OCI-LY1 (cell line): ENCODE results near the gene PRR11.

Experiments used
- H2AFZ ChIP-seq: fragments of 200-600 bp; sonication (generic), shearing (Covaris generic); 2 replicates; pipeline ENCODE4 v1.6.0; 2014; ENCODE audit warnings: antibody characterized with exemption, mild to moderate bottlenecking, low read length
- H3F3A ChIP-seq: fragments of 200-600 bp; sonication (generic), shearing (Covaris generic); 2 replicates; pipeline ENCODE4 v1.6.0; 2014; ENCODE audit warnings: mild to moderate bottlenecking, antibody characterized with exemption, low read length, moderate library complexity; ENCODE audit not compliant: insufficient read depth
- H3K27ac ChIP-seq: fragments of 200-600 bp; sonication (generic); 2 replicates; pipeline ENCODE4 v1.5.1; 2014; ENCODE audit warnings: low read length, mixed run types, mild to moderate bottlenecking, low read depth; ENCODE audit not compliant: poor library complexity, severe bottlenecking
- H3K27me3 ChIP-seq: fragments of 200-600 bp; sonication (generic); 2 replicates; pipeline ENCODE4 v1.6.0; 2014; ENCODE audit warnings: antibody characterized with exemption, mild to moderate bottlenecking, low read length, moderate library complexity; ENCODE audit not compliant: insufficient read depth
- H3K36me3 ChIP-seq: fragments of 200-600 bp; sonication (generic); 2 replicates; pipeline ENCODE4 v1.6.1; 2014; ENCODE audit warnings: mild to moderate bottlenecking, antibody characterized with exemption, low read length, moderate library complexity, mixed read lengths; ENCODE audit not compliant: insufficient read depth
- H3K4me1 ChIP-seq: fragments of 200-600 bp; sonication (generic); 2 replicates; pipeline ENCODE4 v1.5.1; 2014; ENCODE audit warnings: mild to moderate bottlenecking, low read length, moderate library complexity; ENCODE audit not compliant: insufficient read depth, severe bottlenecking
- H3K4me2 ChIP-seq: fragments of 200-600 bp; sonication (generic), shearing (Covaris generic); 2 replicates; pipeline ENCODE4 v1.6.1; 2014; ENCODE audit warnings: low read length
- H3K4me3 ChIP-seq: fragments of 200-600 bp; sonication (generic); 2 replicates; pipeline ENCODE4 v1.5.1; 2014; ENCODE audit warnings: low read length, low read depth, mild to moderate bottlenecking, mixed read lengths; ENCODE audit not compliant: poor library complexity, severe bottlenecking
- H3K79me2 ChIP-seq: fragments of 200-600 bp; shearing (Covaris generic); 2 replicates; pipeline ENCODE4 v1.6.1; 2016; ENCODE audit warnings: mixed run types, low read length, mixed read lengths; ENCODE audit not compliant: insufficient read depth
- H3K9ac ChIP-seq: fragments of 200-600 bp; sonication (generic), shearing (Covaris generic); 2 replicates; pipeline ENCODE4 v1.6.1; 2014; ENCODE audit warnings: mild to moderate bottlenecking, low read length, mixed read lengths
- H3K9me2 ChIP-seq: fragments of 200-600 bp; sonication (generic), shearing (Covaris generic); 2 replicates; pipeline ENCODE4 v1.6.1; 2014; ENCODE audit warnings: low read depth, mild to moderate bottlenecking, low read length, mixed read lengths
- H3K9me3 ChIP-seq: fragments of 200-600 bp; shearing (Covaris generic); 2 replicates; pipeline ENCODE4 v1.6.1; 2014; ENCODE audit warnings: low read length, mixed read lengths
- H4K20me1 ChIP-seq: fragments of 200-600 bp; sonication (generic), shearing (Covaris generic); 2 replicates; pipeline ENCODE4 v1.6.0; 2016; ENCODE audit warnings: mild to moderate bottlenecking, low read length; ENCODE audit not compliant: insufficient read depth
- CTCF ChIP-seq: fragments of 200-600 bp; sonication (generic), shearing (Covaris generic); IDR thresholded peaks from 2 replicates; pipeline ENCODE4 v1.5.1; 2017; ENCODE audit warnings: mild to moderate bottlenecking, antibody characterized with exemption, low read length, moderate library complexity, mixed read lengths
- EZH2 ChIP-seq: fragments of 200-600 bp; sonication (generic), shearing (Covaris generic); IDR thresholded peaks from 2 replicates; pipeline ENCODE4 v1.8.0; 2017; ENCODE audit warnings: borderline replicate concordance, mixed run types, mild to moderate bottlenecking, antibody characterized with exemption, low read length, moderate library complexity, mixed read lengths

PRR11 gene

GRCh38 chr17:59111539-59111938, 44.0 kb upstream of the PRR11 start:
- no peaks in the 10 kb centered on the region for H3K79me2 ChIP-seq
- peaks cover 3% of the 10 kb centered on the region; the same call in 1 of the 2 replicates for H3F3A ChIP-seq
- no peak overlapping the region for H3K9ac ChIP-seq
- no peaks in the 10 kb centered on the region for H3K9me3 ChIP-seq
- no peaks in the 10 kb centered on the region for H4K20me1 ChIP-seq
- H3K4me1 ChIP-seq, result peaks cover 11% of the 10 kb centered on the region
- no peak overlapping the region for H3K27ac ChIP-seq
- no peak overlapping the region for H3K4me3 ChIP-seq
- no peak for TF ChIP-seq CTCF
- no peak for TF ChIP-seq EZH2
- no peak overlapping the region for H3K4me2 ChIP-seq
- no peak overlapping the region for H2AFZ ChIP-seq
- peaks cover 57% of the 10 kb centered on the region for H3K36me3 ChIP-seq
- H3K27me3 ChIP-seq, result no peaks in the 10 kb centered on the region
- no peaks in the 10 kb centered on the region for H3K9me2 ChIP-seq

- peaks cover 12% of the 10 kb centered on the region; the same call in 1 of the 2 replicates for H3K79me2 ChIP-seq
- H2AFZ ChIP-seq, result no peak overlapping the region
- H3K36me3 ChIP-seq, result peaks cover 72% of the 10 kb centered on the region
Measured at GRCh38 chr17:59115474-59115873, 40.1 kb upstream of the PRR11 start.

GRCh38 chr17:59121901-59122480, 33.6 kb upstream of the PRR11 start:
- Histone ChIP-seq H3K36me3 (peaks cover 53% of the 10 kb centered on the region), H3K4me1 (no peaks in the 10 kb centered on the region), H2AFZ (no peak overlapping the region), H3K4me3 (no peak overlapping the region), H4K20me1 (no peaks in the 10 kb centered on the region), H3K9me2 (no peaks in the 10 kb centered on the region), H3K79me2 (peaks cover 22% of the 10 kb centered on the region; the same call in 1 of the 2 replicates), H3K9me3 (no peaks in the 10 kb centered on the region), H3F3A (no peaks in the 10 kb centered on the region), H3K4me2 (no peak overlapping the region), H3K27ac (no peak overlapping the region), H3K27me3 (no peaks in the 10 kb centered on the region), H3K9ac (no peak overlapping the region)
- TF ChIP-seq EZH2, result no peak
- TF ChIP-seq CTCF, result no peak

More at GRCh38 chr17:59115474-59115873, 40.1 kb upstream of the PRR11 start:
- Histone ChIP-seq H3K4me1 (no peaks in the 10 kb centered on the region), H3K9me3 (no peaks in the 10 kb centered on the region), H3K4me2 (no peak overlapping the region), H4K20me1 (no peaks in the 10 kb centered on the region), H3K9ac (no peak overlapping the region), H3F3A (peaks cover 4% of the 10 kb centered on the region; the same call in 1 of the 2 replicates), H3K9me2 (no peaks in the 10 kb centered on the region), H3K27ac (no peak overlapping the region), H3K4me3 (no peak overlapping the region), H3K27me3 (no peaks in the 10 kb centered on the region)
- no peak for TF ChIP-seq CTCF
- TF ChIP-seq EZH2, result no peak
